SK-N-MC (cell line): Measurements from ENCODE around the gene XXYLT1.

ENCODE experiments used
- EZH2 ChIP-seq: fragments of 200-600 bp; sonication (generic); IDR thresholded peaks from one replicate; pipeline ENCODE4 v1.6.1; 2017; ENCODE audit warnings: antibody characterized with exemption
- FOXP2 ChIP-seq: optimal IDR thresholded peaks from 2 replicates; pipeline ENCODE3; 2011; ENCODE audit warnings: mild to moderate bottlenecking, moderate library complexity; ENCODE audit not compliant: insufficient read depth; ENCODE audit errors: extremely low read length, control extremely low read depth
- POLR2AphosphoS5 ChIP-seq: IDR thresholded peaks from 2 replicates; pipeline ENCODE4 v1.6.1; 2012; ENCODE audit warnings: mild to moderate bottlenecking, low read depth, low read length, borderline replicate concordance

- TF ChIP-seq EZH2 (no peak), POLR2AphosphoS5 (no peak), FOXP2 (no peak)
Observed at GRCh38 chr3:195040094-195040493, 230.9 kb downstream of the XXYLT1 start.
